Tibial artery (tissue), 4 donors: ENCODE results near the gene WNK4.

Source experiments
- DNase-seq, 2 donors: peaks; one replicate each; pipeline ENCODE4 v3.0.0-alpha.2; 2019
- H3K27ac ChIP-seq, 2 donors: fragments of 200-600 bp; sonication (generic) in 1 of 2; 1 replicate in 1 of 2; 2 replicates in 1 of 2; pipeline ENCODE4 v1.5.1; 2018 to 2019; ENCODE audit warnings: mild to moderate bottlenecking in 1 of 2
- H3K27me3 ChIP-seq, 2 donors: fragments of 200-600 bp; sonication (generic) in 1 of 2; one replicate each; pipeline versions ENCODE4 v1.5.1 to v1.6.0; 2016 to 2019
- H3K36me3 ChIP-seq, 3 donors: fragments of 200-600 bp; sonication (generic) in 2 of 3; one replicate each; pipeline ENCODE4 v1.5.1; 2016 to 2019; ENCODE audit warnings: mild to moderate bottlenecking in 2 of 3
- H3K4me1 ChIP-seq, 4 donors: fragments of 200-600 bp; sonication (generic) in 2 of 4; 1 replicate in 3 of 4; 2 replicates in 1 of 4; pipeline ENCODE4 v1.5.1; 2016 to 2019
- H3K4me3 ChIP-seq, 2 donors: fragments of 200-600 bp; sonication (generic) in 1 of 2; 1 replicate in 1 of 2; 2 replicates in 1 of 2; pipeline ENCODE4 v1.5.1; 2018 to 2019; ENCODE audit warnings: mild to moderate bottlenecking in 2 of 2
- H3K9me3 ChIP-seq, 3 donors: fragments of 200-600 bp; sonication (generic) in 1 of 3; one replicate each; pipeline ENCODE4 v1.5.1; 2016 to 2019
- CTCF ChIP-seq, 2 experiments: fragments of 200-600 bp in 1 of 2; fragments of 450-650 bp in 1 of 2; IDR thresholded peaks; one replicate each; pipeline ENCODE4 v1.5.1; 2017 to 2019; ENCODE audit warnings: antibody characterized with exemption in 2 of 2, mild to moderate bottlenecking in 1 of 2, moderate library complexity in 1 of 2
- intact Hi-C: fragments of 100-400 bp; cut with DNase I; formaldehyde crosslinking; loops from one replicate; pipeline ENCODE4 v1.15.0; 2023; ENCODE audit warnings: low total_unique reads

The WNK4 gene

GRCh38 chr17:42774066-42774745 lies 6.2 kb upstream of the WNK4 start:
- peaks cover 0 to 17% (median 9%) of the 10 kb centered on the region in 4 donors for H3K4me1 ChIP-seq
- H3K27me3 ChIP-seq: no peaks in the 10 kb centered on the region
- no peak for TF ChIP-seq CTCF (IDR thresholded peaks at IDR 0.05)
- H3K4me3 ChIP-seq: peak overlapping the region; percentile 62 to 66
- intact Hi-C loops: no loop called here
- peaks cover 37 to 45% (median 43%) of the 10 kb centered on the region in 3 donors for H3K36me3 ChIP-seq
- H3K9me3 ChIP-seq: no peaks in the 10 kb centered on the region
- peak overlapping the region; percentile 70 to 76 for H3K27ac ChIP-seq
- DNase-seq: no peak

GRCh38 chr17:42775534-42776098 lies 4.8 kb upstream of the WNK4 start:
- Histone ChIP-seq H3K9me3 (no peaks in the 10 kb centered on the region), H3K36me3 (peaks cover 40 to 50% (median 48%) of the 10 kb centered on the region in 3 donors), H3K27ac (no peak overlapping the region), H3K4me3 (no peak overlapping the region), H3K4me1 (peaks cover 0 to 26% (median 16%) of the 10 kb centered on the region in 4 donors), H3K27me3 (peaks cover 0 to 8% of the 10 kb centered on the region in 2 donors)
- intact Hi-C loops: no loop called here
- no peak for TF ChIP-seq CTCF (IDR thresholded peaks at IDR 0.05)
- DNase-seq: no peak

GRCh38 chr17:42778570-42778969 lies 1.8 kb upstream of the WNK4 start:
- H3K4me1 ChIP-seq: peaks cover 0 to 36% (median 23%) of the 10 kb centered on the region in 4 donors
- H3K4me3 ChIP-seq: no peak overlapping the region
- no peaks in the 10 kb centered on the region for H3K9me3 ChIP-seq
- TF ChIP-seq CTCF (IDR thresholded peaks at IDR 0.05): no peak
- no peak for DNase-seq
- peaks cover 40 to 50% (median 48%) of the 10 kb centered on the region in 3 donors for H3K36me3 ChIP-seq
- H3K27me3 ChIP-seq: peaks cover 0 to 38% of the 10 kb centered on the region in 2 donors
- H3K27ac ChIP-seq: no peak overlapping the region
- intact Hi-C loops: no loop called here

GRCh38 chr17:42779304-42779935 lies 990 bp upstream of the WNK4 start:
- intact Hi-C loops: no loop called here
- Histone ChIP-seq H3K4me1 (peaks cover 0 to 33% (median 19%) of the 10 kb centered on the region in 4 donors), H3K27ac (no peak overlapping the region), H3K27me3 (peaks cover 0 to 46% of the 10 kb centered on the region in 2 donors), H3K36me3 (peaks cover 40 to 50% (median 48%) of the 10 kb centered on the region in 3 donors), H3K9me3 (no peaks in the 10 kb centered on the region), H3K4me3 (no peak overlapping the region)
- DNase-seq: no peak
- no peak for TF ChIP-seq CTCF (IDR thresholded peaks at IDR 0.05)

- peaks cover 0 to 43% (median 22%) of the 10 kb centered on the region in 4 donors for H3K4me1 ChIP-seq
- intact Hi-C loops: no loop called here
- H3K27ac ChIP-seq: no peak overlapping the region
- no peaks in the 10 kb centered on the region for H3K9me3 ChIP-seq
- peaks cover 32 to 37% (median 36%) of the 10 kb centered on the region in 3 donors for H3K36me3 ChIP-seq
- DNase-seq: no peak
- peak overlapping the region in 1 of 2 donors; percentile 36 for H3K4me3 ChIP-seq
- peaks cover 0 to 63% of the 10 kb centered on the region in 2 donors for H3K27me3 ChIP-seq
- TF ChIP-seq CTCF (IDR thresholded peaks at IDR 0.05): no peak
These were observed 635 bp downstream of the WNK4 start for GRCh38 chr17:42780851-42781638.
